RPMI8226 (cell line): ENCODE measurements around the gene SMAD7.

Source experiments
- DNase-seq: peaks from one replicate; pipeline ENCODE4 v3.0.0-alpha.2; 2015

Gene SMAD7, protein sequence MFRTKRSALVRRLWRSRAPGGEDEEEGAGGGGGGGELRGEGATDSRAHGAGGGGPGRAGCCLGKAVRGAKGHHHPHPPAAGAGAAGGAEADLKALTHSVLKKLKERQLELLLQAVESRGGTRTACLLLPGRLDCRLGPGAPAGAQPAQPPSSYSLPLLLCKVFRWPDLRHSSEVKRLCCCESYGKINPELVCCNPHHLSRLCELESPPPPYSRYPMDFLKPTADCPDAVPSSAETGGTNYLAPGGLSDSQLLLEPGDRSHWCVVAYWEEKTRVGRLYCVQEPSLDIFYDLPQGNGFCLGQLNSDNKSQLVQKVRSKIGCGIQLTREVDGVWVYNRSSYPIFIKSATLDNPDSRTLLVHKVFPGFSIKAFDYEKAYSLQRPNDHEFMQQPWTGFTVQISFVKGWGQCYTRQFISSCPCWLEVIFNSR

DNA sequence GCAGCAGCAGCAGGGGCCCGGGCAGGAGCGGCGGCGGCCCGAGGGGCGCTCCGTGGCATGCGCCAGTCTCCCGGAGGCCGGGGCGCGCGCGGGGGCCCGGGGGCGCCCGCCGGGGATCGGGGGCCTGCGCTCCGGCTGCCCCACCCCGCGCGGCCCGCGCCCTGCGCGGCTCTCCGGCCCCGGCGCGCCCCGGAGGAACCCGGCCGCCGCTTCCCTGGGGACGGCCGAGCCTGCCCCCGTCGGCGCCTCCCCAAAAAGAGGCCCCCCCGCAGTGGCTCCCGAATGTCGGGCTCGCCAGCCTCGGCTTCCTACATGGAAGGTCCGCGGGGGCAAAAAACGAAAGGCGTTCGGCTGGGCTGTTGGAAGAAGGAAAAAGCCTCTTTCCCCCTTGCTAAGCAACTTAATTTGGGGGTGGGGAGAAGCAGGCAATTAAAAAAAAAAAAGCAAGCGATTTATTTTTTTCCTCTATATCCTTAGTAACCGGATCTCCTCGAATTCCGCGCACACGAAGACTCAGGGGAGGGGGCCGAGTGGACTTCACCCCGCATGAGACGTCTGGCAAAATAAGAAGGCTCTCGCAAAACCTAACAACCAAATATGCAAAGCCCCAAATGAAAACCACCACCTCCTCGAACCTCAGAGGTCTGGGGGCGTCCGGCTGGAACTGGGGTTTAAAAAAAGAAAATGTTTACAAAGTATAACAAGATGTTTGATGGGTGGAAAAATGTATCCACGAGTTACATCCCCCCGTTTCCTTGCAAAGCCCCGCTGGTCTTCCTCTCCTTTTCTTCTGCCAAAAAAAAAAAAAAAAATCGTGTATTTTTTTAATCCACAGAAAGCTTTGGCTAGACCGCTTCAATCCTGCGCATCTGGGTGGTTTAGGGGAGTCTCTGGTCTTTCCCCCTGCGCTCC, at the start of gene SMAD7:
Gene SMAD7 (minus strand): TSS at position 430 of the 912 bp plus-strand sequence. CDS start 541 bp downstream, outside the sequence.
- peak; percentile 57 for DNase-seq

DNA sequence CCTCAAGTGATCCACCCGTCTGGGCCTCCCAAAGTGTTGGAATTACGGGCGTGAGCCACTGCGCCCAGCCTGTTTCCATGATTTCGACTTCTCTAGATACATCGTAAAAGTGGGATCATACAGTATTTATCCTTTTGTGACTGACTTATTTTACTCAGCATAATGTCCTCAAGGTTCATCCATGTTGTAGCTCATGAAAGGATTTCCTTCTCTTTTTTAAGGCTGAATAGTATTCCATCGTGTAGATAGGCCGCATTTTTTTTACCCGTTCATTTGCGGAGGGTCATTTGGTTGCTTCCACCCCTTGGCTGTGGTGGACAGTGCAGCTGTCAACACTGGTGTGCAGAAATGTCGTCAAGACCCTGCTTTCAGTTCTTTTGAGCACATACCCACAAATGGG, 48.8 kb upstream of the SMAD7 start:
- no peak for DNase-seq

DNA sequence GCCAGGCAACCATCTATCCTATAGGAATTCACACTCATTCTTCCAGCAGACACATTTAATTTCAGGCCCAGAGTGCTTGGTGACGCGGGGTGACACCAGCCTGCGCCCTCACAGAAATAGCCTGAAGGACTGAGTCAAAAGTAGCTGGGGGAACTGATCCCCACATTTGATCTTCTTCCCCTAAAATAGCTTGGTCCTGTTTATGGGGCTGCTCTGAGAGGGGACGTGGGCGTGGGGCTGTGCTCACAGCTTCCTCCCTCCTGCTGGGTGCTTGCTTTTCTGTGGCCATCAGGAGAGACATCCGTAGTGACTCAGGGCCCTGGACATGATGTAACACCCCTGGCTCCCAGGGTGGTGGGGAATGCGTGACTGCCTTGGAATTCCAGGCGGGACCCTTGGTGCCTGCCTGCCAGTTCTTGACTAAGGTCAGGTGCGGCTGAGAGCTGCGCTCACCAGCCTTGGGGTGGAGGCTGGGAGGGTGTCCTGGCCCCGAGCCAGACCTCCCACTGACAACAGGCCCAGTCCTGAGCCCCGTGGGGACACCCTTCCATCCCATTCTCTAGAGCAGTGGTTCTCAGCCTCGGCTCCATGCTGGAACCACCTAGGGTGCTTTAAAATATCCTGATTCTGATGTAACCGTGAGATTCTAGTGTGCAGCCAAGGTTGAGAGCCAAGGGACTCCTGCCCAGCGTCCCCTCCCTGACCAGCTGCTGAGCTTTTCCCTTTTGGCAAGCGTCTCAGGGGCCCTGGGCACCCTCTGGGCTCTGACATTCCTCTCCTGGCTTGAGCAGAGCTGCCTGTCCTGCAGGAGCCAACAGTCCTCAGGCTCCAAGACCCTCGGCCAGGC, 47.4 kb upstream of the SMAD7 start:
- DNase-seq = no peak

DNA sequence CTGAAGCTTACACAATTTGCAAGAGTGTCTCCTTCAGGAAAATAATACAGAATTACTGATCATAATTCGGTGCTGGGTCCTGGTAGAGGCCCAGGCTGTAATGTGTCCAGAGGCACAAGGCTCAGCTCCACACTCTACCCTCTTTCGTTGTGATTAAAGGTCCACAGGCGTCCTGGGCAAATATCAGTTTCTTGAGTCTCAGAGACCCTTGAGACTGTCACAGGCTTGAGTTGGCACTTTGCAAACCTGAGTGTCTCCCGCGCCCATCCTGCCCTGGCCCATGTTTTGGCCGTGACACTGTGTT, 46.9 kb upstream of the SMAD7 start:
- DNase-seq = no peak

DNA sequence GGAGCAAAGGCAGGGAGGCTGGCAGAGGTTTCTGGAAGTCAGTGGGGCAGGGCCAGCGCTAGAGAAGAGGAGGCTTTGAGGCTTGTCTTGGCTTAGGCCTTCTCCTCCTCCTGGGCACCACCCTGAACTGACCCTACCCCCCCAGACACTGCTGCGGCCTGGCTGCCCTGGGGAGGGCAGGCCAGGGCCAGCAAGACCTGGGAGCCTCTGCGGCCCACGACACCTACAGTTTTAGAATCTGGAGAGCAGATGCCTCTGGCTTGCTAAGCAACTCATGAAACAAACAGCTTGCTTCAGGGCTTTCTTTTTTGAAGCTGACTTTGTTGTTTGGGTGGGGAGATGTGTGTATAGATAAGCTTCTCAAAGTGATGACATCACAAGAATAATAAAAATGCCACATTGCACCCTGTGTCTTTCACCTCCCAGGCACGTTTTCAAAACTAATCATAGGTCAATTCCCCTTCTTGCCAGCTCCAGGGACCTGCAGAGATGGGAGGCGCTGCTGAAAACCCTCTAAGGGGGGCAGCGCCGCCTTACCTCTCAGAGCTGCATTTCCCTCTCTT, 46.2 kb upstream of the SMAD7 start:
- DNase-seq = no peak

DNA sequence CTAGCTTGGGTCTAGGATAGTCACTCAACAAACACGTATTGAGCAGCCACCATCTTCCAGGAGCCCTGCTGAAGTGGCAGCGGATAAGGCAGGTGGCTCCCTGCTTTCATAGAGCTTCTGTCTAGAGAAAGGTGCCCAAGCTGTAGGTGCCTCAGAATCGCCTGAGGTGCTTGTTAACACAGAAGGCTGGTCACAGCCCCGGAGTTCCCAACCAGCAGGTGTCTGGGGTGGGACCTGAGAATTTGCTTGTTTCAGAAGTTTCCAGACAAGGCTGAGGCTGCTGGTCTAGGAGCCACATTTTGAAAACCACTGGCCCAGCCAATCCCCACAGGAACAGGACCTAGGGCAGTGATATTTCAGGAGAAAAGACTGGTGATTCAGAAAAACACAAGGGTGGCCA, 45.3 kb upstream of the SMAD7 start:
- DNase-seq = peak; percentile 56

DNA sequence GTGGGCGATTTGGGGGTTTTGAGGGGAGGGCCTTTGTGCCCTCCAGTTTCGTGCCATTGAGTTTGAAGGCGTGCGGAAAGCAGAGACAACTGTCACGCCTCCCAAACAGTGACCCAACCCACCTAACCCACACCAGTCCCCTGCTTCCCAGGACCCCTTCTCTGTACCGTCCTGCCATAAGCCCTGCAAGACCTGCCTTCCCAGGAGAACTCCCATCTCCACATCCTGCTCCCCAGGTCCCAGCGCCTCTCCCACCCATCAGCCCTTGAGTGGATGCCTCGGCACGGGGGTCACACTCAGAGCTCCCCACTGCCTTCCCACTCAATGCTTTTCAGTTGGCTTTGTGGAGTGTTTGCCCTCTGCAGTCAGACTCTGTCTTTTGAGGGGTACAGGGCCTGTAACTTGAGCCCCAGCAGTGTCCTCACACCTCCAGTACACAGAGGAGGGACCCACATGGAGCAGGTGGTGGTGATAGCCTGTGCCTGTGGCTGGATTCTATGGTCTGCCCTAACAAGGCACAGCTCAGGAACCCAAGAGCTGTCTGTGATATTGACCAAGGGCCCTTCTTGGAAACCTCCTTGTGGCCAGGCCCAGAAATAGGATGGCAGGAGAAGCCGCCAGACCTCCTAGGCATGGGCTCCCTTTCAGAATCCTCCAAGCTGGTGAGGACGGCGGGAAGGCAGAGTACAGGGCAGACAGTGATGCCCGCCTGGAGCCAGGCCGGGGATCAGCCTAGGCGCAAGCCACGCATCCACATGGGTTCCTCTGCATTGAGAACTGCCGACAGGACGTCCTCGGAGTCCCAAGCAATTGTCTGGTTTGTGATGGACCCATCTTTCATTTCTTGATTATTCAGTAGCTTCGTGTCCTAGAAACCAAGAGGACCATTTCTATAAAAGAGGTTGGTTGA, 44.4 kb upstream of the SMAD7 start:
- DNase-seq = no peak

DNA sequence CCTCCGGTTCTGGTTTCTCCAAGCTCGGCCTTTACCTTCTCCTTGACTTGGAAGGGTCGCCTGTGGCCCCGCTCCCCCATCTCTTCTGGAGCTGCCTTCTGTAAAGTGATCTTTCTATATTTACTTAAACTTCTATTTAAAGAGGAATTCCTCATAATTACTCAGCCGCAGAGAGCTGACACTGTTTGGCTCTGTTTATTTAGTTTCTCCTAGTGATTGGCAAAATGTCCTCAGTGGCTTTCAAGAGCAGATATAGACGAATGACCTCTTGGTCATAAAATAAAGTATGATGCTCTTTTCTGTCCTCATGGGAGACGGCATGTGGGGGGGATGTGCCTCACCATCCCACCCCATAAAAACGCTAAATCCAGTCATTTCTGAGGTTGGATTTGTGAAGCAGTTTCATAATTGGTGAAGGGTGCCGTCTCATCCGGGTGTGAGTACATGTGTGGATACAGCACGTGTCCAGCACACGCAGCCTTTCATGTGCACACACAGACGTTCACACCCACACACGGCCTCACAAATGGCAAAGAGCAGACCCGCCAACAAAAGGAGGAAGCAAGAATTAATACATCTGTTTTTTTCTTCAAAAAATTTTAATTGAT, 43.4 kb upstream of the SMAD7 start:
- no peak for DNase-seq

DNA sequence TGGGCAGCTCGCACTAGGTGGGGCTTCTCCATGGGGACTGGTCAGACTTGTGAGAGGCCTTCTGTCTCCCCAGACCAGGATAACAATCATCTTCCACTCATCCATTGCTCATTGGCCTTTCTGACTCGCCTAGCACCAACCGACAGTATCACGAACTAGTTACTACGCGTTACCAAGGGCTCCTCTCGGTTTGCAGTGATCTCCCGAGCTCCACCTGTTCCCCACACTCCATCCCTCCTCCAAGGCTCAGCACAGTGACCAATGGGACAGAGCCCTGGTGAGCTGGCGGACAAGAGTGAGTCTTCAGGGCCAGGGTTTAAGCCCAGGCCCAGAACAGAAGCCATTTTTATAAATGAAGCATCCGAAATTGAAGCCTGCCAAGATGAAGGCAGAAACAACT, 42.8 kb upstream of the SMAD7 start:
- DNase-seq = no peak

DNA sequence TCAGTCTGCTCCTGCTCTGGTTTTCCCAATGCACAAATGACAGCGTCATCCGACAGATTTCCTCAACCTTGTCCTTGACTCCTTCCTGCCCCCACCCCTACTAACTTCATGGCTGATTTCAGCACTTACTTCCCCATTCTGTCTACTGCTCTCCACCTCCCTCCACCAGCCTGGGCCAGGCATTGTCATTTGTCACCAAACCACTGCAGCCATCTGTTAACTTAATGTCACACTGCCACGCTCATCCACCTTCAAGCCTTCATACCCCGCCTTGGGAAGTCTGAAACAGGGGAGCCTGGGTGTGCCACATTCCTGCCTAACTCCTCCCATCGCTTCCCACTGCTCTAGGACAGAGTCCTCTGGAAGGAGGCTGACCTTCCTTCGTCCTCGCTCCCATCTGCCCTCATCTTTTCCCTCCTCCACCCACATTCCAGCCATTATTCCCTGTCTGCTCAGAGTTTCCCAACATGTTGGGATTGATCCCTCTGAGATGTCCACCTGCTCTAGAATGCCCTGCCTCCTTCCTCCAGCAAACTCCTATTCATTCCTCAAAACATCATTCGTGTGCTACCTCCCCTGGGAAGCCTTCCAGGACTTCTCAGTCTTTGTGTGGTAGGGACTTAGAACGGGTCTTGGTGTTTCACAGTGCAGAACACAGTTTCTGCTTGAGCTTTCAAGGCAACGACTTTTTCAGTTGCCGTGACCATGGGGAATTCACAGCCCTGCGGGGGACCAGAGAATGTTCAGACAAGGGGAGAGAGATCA, 42.2 kb upstream of the SMAD7 start:
- peak; percentile 50 for DNase-seq

DNA sequence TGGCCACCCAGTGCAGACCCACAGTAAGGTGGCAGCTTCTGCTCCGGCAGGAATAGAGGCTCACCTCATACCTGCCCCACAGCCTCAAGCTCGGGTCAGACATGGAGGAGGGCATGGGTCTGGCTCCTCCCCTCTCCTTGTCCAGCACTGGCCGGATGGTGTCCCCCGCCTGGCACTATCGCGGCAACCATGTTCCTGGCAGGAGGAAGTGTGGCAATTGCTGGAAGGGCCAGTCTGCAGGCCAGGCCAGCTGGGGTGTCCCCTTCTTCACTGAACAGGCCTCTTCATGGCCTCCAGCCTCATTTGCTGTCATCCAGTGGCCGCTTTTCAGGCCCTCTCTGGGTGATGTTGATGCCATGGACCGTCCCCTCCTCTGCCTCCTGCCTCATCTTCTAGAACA, 41.4 kb upstream of the SMAD7 start:
- DNase-seq = no peak

DNA sequence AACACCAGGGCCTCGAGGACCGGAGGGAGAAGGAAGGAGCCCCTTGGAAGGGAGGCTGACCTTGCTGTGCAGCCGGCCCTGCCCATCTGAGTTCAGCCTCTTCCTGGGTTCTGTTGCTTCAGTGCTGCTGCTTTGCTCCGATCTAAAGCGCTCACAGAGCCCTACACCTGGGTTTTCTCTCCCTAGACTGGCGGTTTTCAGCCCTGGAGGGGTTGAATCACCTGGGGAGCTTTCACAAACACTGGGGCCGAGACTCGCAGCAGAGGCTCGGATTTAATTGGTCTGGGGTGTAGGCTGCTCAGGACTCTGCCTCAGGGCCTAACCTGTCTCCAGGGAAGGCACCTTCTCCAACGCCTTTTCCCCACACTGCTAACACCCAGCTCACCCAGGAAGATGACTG, 40.9 kb upstream of the SMAD7 start:
- DNase-seq = no peak

DNA sequence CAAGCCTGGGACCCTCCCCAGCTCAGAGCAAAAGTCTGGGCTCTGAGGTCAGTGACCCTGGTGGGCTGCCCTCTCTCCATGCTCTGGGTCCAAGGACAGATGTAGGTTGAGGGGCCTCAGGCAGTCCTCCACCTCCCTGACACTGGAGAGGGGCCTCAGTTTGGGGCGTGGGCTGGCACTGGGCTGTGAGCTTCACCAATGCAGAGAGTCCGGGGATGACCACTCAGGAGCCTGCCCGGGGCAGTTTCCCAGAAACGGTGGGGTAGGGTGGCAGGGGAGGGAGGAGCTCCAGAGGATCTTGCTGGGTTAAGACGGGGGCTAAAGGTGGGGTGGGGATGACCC, 40.5 kb upstream of the SMAD7 start:
- DNase-seq = no peak

DNA sequence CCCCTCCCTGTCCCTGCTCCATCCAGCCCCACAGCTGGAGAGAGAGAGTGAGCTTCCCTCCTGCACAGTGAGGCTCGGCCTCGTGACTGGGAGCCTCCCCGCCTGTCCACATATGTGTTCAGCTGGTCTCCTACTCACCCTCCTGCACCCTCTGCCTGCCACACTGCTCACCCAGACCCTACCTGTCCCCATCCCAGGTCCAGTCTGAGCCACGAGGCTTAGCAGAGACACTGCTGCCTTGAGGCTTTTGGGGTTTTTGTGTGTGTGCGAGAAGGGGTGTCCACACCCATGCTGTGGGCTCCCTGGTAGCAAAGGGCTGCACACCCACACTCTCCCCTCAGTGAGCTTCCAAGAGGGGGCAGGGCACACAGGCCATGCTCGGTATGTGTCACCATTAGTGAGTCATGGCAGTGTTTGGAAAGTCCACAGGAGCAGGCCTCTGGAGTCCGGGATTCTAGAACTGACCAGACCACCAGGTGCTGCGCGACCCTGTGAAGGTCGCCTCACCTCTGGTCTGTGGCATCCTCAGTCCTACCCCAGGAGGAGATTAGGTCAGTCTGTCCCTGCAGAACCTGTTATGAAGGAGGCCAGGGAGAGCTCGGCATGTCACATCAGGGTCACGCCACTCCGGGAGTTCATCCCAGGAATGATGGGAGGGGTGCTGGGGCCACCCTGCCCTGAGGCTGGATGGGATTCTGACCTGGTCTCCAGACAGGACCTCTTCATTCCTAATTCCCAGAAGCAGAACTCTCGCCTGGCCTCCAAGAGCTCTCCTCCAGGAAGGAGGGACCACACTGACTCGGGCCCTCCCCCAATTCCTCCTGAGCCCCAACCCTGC, 39.9 kb upstream of the SMAD7 start:
- no peak for DNase-seq

DNA sequence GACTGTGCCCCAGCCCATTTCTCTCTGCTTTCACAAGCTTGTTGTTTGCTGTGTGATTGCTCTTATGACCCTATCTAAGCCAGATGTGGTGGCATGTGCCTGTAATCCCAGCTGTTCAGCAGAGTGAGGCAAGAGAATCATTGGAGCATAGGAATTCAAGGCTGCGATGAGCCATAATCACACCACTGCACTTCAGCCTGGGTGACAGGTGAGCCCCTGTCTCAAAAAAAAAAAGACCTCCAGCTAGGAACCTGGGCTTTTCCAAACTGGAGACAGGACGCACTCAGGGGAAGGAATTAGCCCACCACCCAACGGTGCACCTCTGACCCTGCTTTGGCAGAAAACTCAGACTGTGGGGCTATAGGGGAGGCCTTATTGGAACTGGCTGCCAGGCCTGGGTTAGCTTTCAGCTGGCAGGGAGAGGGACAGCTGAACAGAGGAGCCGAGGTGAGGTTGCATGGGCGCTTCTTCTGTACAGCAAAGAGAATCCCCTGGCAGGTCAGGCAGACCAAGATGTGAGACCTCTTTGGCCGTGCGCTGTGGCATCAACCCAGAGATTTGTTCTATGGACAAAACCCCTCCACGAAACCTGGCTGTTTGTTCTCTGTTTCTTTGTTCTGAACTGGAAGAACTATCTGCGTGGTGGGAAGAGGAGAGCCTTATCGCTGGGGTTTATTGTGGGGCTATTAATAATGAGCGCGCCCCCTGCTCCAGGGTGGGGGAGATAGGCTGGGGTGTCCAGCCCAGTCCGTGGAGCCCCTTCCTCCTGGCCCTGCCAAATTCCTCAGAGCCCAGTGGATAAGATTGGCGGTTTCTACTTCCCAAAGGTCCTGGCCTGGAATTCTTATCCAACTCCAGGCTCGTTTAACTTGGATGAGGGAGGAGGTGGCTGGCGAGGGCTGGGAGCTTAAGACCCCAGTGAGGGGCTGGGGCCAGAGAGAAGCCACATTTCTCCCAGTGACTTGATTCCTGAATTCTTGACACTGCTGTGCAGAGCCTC, 38.8 kb upstream of the SMAD7 start:
- DNase-seq = no peak

DNA sequence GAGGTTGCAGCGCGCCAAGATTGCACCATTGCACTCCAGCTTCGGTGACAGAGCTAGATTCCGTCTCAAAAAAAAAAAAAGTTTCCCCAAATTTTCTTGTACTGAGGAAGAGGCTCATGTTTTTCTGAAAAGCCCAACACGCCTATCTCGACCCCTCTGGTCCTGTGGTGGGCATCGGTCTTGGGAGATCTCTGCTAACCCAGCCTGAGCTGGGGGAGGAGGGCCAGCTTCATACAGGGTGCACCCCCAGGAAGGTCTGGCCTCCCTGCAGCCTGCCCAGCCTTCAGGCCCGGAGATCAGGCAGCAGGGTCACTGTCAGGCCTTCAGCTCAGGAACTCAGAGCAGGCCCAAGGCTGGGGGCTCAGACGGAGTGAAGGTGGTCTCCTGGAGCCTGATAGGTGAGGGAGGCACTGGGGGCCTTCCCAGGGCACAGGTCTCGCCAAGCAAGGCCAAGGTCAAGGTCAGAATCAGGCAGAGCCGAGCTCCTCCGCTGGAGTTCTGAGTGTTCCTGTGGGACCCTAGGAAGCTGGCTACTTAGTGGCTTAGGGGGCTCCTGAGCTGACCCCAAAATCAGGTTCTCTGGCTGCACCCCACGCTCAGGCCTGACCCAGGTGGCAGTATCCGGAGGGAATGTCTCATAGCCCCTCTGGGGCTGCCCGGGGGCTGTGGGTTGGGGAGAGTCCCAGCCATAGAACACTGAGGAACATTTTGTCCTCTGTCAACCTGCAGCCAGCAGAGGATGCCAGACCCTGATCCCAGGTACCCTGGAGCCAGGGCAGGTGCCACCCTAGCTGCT, 37.9 kb upstream of the SMAD7 start:
- DNase-seq = no peak

DNA sequence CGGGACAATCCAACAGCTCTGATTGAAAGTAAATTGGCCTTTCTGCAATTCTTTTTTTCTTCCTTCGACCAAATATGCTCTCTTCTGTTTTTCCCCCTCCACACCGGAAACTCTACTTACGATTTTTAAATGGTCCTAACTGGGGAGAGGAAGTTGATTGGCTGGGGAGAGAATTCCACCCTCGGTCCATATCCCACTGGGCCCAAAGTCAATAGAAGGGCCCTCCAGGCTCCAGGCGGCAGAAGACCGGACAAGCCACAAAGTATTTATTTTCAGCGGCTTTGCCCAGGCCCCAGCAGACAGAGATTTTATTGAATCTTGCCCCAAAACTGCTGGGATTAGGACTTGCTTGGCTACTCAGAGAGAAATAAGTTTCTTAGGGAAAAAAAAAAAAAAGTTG, 37.1 kb upstream of the SMAD7 start:
- no peak for DNase-seq
